Sigmoid colon (tissue), 7 donors: ENCODE measurements around the gene TAOK3. TPM values are rescaled to one million over a fixed set of nuclear protein-coding genes. Genes with fewer than 3 reads are reported as not detected.

ENCODE experiments used
- DNase-seq: peaks from one replicate; pipeline ENCODE4 v3.0.0-alpha.2; 2019
- H3K27ac ChIP-seq, 4 donors: fragments of 200-600 bp; sonication (generic); one replicate each; pipeline ENCODE4 v1.5.1; 2016 to 2019; ENCODE audit warnings: mild to moderate bottlenecking in 1 of 4
- H3K27me3 ChIP-seq, 3 donors: fragments of 200-600 bp; sonication (generic); one replicate each; pipeline ENCODE4 v1.5.1; 2019; ENCODE audit warnings: mild to moderate bottlenecking in 1 of 3
- H3K36me3 ChIP-seq, 4 donors: fragments of 200-600 bp; sonication (generic); one replicate each; pipeline ENCODE4 v1.5.1; 2016 to 2019
- H3K4me1 ChIP-seq, 4 donors: fragments of 200-600 bp; sonication (generic); one replicate each; pipeline ENCODE4 v1.5.1; 2017 to 2019
- H3K4me3 ChIP-seq, 4 donors: fragments of 200-600 bp; sonication (generic); one replicate each; pipeline ENCODE4 v1.5.1; 2017 to 2019; ENCODE audit warnings: mild to moderate bottlenecking in 2 of 4, moderate library complexity in 1 of 4
- H3K9me3 ChIP-seq, 4 donors: fragments of 200-600 bp in 3 of 4; sonication (generic) in 3 of 4; one replicate each; pipeline versions ENCODE4 v1.5.1 to v1.6.1; 2013 to 2019
- EP300 ChIP-seq, 4 donors: sonication (generic); formaldehyde crosslinking; IDR thresholded peaks; one replicate each; pipeline ENCODE4 v1.6.1; 2017; ENCODE audit warnings: antibody characterized with exemption in 4 of 4
- POLR2A ChIP-seq, 2 donors: fragments of 450-650 bp; IDR thresholded peaks; one replicate each; pipeline ENCODE4 v1.6.1; 2016; ENCODE audit warnings: antibody characterized with exemption in 2 of 2, mild to moderate bottlenecking in 2 of 2, moderate library complexity in 2 of 2
- POLR2AphosphoS5 ChIP-seq, 4 donors: sonication (generic); formaldehyde crosslinking; IDR thresholded peaks; one replicate each; pipeline ENCODE4 v1.6.1; 2017; ENCODE audit warnings: antibody characterized with exemption in 4 of 4
- WGBS, 2 donors: extraction: QIAGEN DNeasy Blood & Tissue Kit; methylation state at CpG; one replicate each; pipeline ENCODE4 v1.1.7; 2013; 5-methylcytosine and 5-hydroxymethylcytosine counted together
- intact Hi-C: fragments of 100-400 bp; cut with DNase I; formaldehyde crosslinking; loops from one replicate; pipeline ENCODE4 v1.15.1; 2023
- polyA plus RNA-seq, 3 donors: library from polyadenylated mRNA; stranded (reverse); fragments of 200-250 nt; gene quantifications; one replicate each; pipeline ENCODE4 v1.2.3, GENCODE V29; 2013
- total RNA-seq, 4 donors: library from RNA; depleted of rRNA; stranded (reverse); fragments of >200 nt; gene quantifications; one replicate each; pipeline ENCODE4 v1.1.0, GENCODE V29; 2016
- TF ChIP-seq, protein P1 (sequence below), 4 experiments: fragments of 450-650 bp in 3 of 4; fragments of 200-600 bp in 1 of 4; IDR thresholded peaks; one replicate each; pipeline ENCODE4 v1.5.1; 2016 to 2019; ENCODE audit warnings: antibody characterized with exemption in 4 of 4, mild to moderate bottlenecking in 3 of 4, moderate library complexity in 2 of 4
- donor health status: healthy with polysubstance abuse.
- donor health status: Bipolar disorder and iron deficiency.
- donor health status: healthy.

TAOK3 gene
- total and polyA plus RNA-seq, 7 donors: 18.9 to 66.2 (median 29.4) TPM

- TF ChIP-seq POLR2AphosphoS5 (IDR thresholded peaks at IDR 0.05): no peak
- TF ChIP-seq, protein P1, sequence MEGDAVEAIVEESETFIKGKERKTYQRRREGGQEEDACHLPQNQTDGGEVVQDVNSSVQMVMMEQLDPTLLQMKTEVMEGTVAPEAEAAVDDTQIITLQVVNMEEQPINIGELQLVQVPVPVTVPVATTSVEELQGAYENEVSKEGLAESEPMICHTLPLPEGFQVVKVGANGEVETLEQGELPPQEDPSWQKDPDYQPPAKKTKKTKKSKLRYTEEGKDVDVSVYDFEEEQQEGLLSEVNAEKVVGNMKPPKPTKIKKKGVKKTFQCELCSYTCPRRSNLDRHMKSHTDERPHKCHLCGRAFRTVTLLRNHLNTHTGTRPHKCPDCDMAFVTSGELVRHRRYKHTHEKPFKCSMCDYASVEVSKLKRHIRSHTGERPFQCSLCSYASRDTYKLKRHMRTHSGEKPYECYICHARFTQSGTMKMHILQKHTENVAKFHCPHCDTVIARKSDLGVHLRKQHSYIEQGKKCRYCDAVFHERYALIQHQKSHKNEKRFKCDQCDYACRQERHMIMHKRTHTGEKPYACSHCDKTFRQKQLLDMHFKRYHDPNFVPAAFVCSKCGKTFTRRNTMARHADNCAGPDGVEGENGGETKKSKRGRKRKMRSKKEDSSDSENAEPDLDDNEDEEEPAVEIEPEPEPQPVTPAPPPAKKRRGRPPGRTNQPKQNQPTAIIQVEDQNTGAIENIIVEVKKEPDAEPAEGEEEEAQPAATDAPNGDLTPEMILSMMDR (IDR thresholded peaks at IDR 0.05): no peak
- TF ChIP-seq POLR2A (IDR thresholded peaks at IDR 0.05): no peak
- no peak for TF ChIP-seq EP300 (IDR thresholded peaks at IDR 0.05)
- no peak overlapping the region for H3K4me3 ChIP-seq
- no peaks in the 10 kb centered on the region for H3K36me3 ChIP-seq
- no peak overlapping the region for H3K27ac ChIP-seq
- H3K9me3 ChIP-seq: no peaks in the 10 kb centered on the region
- DNase-seq: no peak
- H3K4me1 ChIP-seq: peaks cover 0 to 17% (median 8%) of the 10 kb centered on the region in 4 donors
- H3K27me3 ChIP-seq: no peaks in the 10 kb centered on the region
- intact Hi-C loops: no loop called here
- WGBS, 2 donors: 82 to 87% methylated on average over 4 of the region's 4 CpGs
These were observed 40.2 kb downstream of the TAOK3 start for GRCh38 chr12:118332511-118332910.

GRCh38 chr12:118330421-118331018 is 42.2 kb downstream of the TAOK3 start:
- intact Hi-C loops: no loop called here
- Histone ChIP-seq H3K27ac (no peak overlapping the region), H3K4me3 (no peak overlapping the region), H3K4me1 (peaks cover 0 to 9% (median 3%) of the 10 kb centered on the region in 4 donors), H3K36me3 (no peaks in the 10 kb centered on the region), H3K27me3 (no peaks in the 10 kb centered on the region), H3K9me3 (no peaks in the 10 kb centered on the region)
- TF ChIP-seq POLR2A (IDR thresholded peaks at IDR 0.05) (no peak), POLR2AphosphoS5 (IDR thresholded peaks at IDR 0.05) (no peak), EP300 (IDR thresholded peaks at IDR 0.05) (no peak)
- TF ChIP-seq, protein P1 (IDR thresholded peaks at IDR 0.05): no peak
- 13 to 20% methylated on average over 3 of the region's 3 CpGs for WGBS, 2 donors
- DNase-seq: no peak

- H3K9me3 ChIP-seq: no peaks in the 10 kb centered on the region
- WGBS, 2 donors: 80 to 93% methylated on average over 3 of the region's 3 CpGs
- peaks cover 0 to 9% (median 3%) of the 10 kb centered on the region in 4 donors for H3K4me1 ChIP-seq
- intact Hi-C loops: no loop called here
- H3K36me3 ChIP-seq: no peaks in the 10 kb centered on the region
- no peak for DNase-seq
- H3K4me3 ChIP-seq: no peak overlapping the region
- no peak overlapping the region for H3K27ac ChIP-seq
- TF ChIP-seq POLR2A (IDR thresholded peaks at IDR 0.05): no peak
- TF ChIP-seq EP300 (IDR thresholded peaks at IDR 0.05): no peak
- TF ChIP-seq POLR2AphosphoS5 (IDR thresholded peaks at IDR 0.05): no peak
- TF ChIP-seq, protein P1 (IDR thresholded peaks at IDR 0.05): no peak
- no peaks in the 10 kb centered on the region for H3K27me3 ChIP-seq
These were observed 44.0 kb downstream of the TAOK3 start for GRCh38 chr12:118328486-118329330.

DNA sequence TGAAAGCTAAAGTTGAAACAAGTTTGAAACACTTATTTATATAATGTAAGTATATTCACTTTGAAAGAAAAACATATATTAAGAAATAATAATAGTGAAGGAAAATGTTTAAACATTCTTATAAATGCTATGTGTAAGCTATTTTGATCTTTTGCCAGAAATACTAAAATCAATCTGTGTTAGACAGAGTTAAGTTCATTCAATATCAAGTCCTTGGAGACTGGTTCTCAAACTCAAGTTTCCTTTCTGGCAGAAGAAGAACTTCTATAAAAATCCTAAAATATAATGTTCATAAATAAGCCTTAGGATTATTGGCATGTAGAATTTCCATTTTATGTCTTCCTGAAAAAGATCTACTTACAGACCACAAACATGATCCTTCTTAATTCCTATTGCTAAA is 45.3 kb downstream of the TAOK3 start:
- Histone ChIP-seq H3K9me3 (no peaks in the 10 kb centered on the region), H3K4me1 (peaks cover 0 to 9% (median 3%) of the 10 kb centered on the region in 4 donors), H3K27me3 (no peaks in the 10 kb centered on the region), H3K27ac (no peak overlapping the region), H3K4me3 (no peak overlapping the region), H3K36me3 (no peaks in the 10 kb centered on the region)
- intact Hi-C loops: no loop called here
- TF ChIP-seq EP300 (IDR thresholded peaks at IDR 0.05): no peak
- TF ChIP-seq POLR2AphosphoS5 (IDR thresholded peaks at IDR 0.05): no peak
- TF ChIP-seq, protein P1 (IDR thresholded peaks at IDR 0.05): no peak
- no peak for TF ChIP-seq POLR2A (IDR thresholded peaks at IDR 0.05)
- no peak for DNase-seq
